SK-N-SH (cell line): ENCODE results near the gene SLC16A12. TPM values are rescaled to one million over a fixed set of nuclear protein-coding genes. Genes with fewer than 3 reads are reported as not detected.

ENCODE experiments used
- CTCF ChIA-PET: fragments of 300-600, 350-600 bp; formaldehyde crosslinking; extraction: SDS; loops from one replicate; lab custom pipeline; 2021; lab: Yijun Ruan, JAX
- POLR2A ChIA-PET: fragments of 350-600 bp; sonication (Branson Sonifier 250); formaldehyde crosslinking; extraction: SDS; loops from one replicate; lab custom pipeline; 2020; ENCODE audit warnings: antibody characterized with exemption, inconsistent platforms; lab: Yijun Ruan, JAX
- DNase-seq: peaks from one replicate; pipeline ENCODE4 v3.0.0; 2012
- H2AFZ ChIP-seq: fragments of 200-600 bp; sonication (generic); 2 replicates; pipeline ENCODE4 v1.8.1; 2016; ENCODE audit warnings: antibody characterized with exemption, mild to moderate bottlenecking, low read depth
- H3F3A ChIP-seq: fragments of 200-600 bp; sonication (generic); replicated peaks from 2 replicates; pipeline ENCODE3; 2016; ENCODE audit warnings: antibody characterized with exemption, mild to moderate bottlenecking; ENCODE audit not compliant: insufficient read depth
- H3K27ac ChIP-seq, 2 experiments: fragments of 200-500 bp in 1 of 2; fragments of 200-600 bp in 1 of 2; sonication (Bioruptor generic) in 1 of 2; sonication (generic), shearing (Covaris generic) in 1 of 2; 2 replicates each; pipeline versions ENCODE4 v1.5.1 to v1.6.1; 2014 to 2016; ENCODE audit warnings: low read depth in 2 of 2, inconsistent platforms in 1 of 2, low read length in 1 of 2, mild to moderate bottlenecking in 1 of 2, mixed read lengths in 1 of 2
- H3K27me3 ChIP-seq: fragments of 200-600 bp; sonication (generic), shearing (Covaris generic); 2 replicates; pipeline ENCODE4 v1.6.1; 2016; ENCODE audit warnings: mixed run types; ENCODE audit not compliant: insufficient read depth
- H3K36me3 ChIP-seq, 2 experiments: fragments of 200-500 bp in 1 of 2; fragments of 200-600 bp in 1 of 2; sonication (Bioruptor generic) in 1 of 2; sonication (generic) in 1 of 2; replicated peaks in 1 of 2; 2 replicates each; pipeline versions ENCODE3 to v1.5.1; 2014 to 2016; ENCODE audit warnings: low read length in 1 of 2, mild to moderate bottlenecking in 1 of 2; ENCODE audit not compliant: insufficient read depth in 2 of 2, control insufficient read depth in 1 of 2
- H3K4me1 ChIP-seq, 2 experiments: fragments of 200-500 bp in 1 of 2; fragments of 200-600 bp in 1 of 2; sonication (Bioruptor generic) in 1 of 2; sonication (generic), shearing (Covaris generic) in 1 of 2; 2 replicates each; pipeline versions ENCODE4 v1.5.1 to v1.6.1; 2014 to 2016; ENCODE audit warnings: low read depth in 1 of 2, low read length in 1 of 2, mixed run types in 1 of 2; ENCODE audit not compliant: insufficient read depth in 2 of 2, control insufficient read depth in 1 of 2
- H3K4me2 ChIP-seq: fragments of 200-600 bp; sonication (generic), shearing (Covaris generic); 2 replicates; pipeline ENCODE4 v1.6.1; 2017; ENCODE audit warnings: mixed run types
- H3K4me3 ChIP-seq, 2 experiments: fragments of 200-500 bp in 1 of 2; fragments of 200-600 bp in 1 of 2; sonication (Bioruptor generic) in 1 of 2; sonication (generic), shearing (Covaris generic) in 1 of 2; 2 replicates each; pipeline versions ENCODE4 v1.5.1 to v1.8.1; 2014 to 2016; ENCODE audit warnings: low read depth in 2 of 2, inconsistent platforms in 1 of 2, low read length in 1 of 2, mild to moderate bottlenecking in 1 of 2, mixed read lengths in 1 of 2, moderate library complexity in 1 of 2
- H3K79me2 ChIP-seq: fragments of 200-600 bp; sonication (generic); 2 replicates; pipeline ENCODE4 v1.8.1; 2017; ENCODE audit warnings: mild to moderate bottlenecking; ENCODE audit not compliant: insufficient read depth
- H3K9ac ChIP-seq: fragments of 200-600 bp; sonication (generic); 2 replicates; pipeline ENCODE4 v1.6.1; 2017; ENCODE audit warnings: mixed run types
- H3K9me2 ChIP-seq: fragments of 200-600 bp; sonication (generic); 2 replicates; pipeline ENCODE4 v1.6.1; 2017; ENCODE audit warnings: mixed run types
- H3K9me3 ChIP-seq: fragments of 200-600 bp; sonication (generic); 2 replicates; pipeline ENCODE4 v1.6.1; 2017; ENCODE audit warnings: mixed run types, mild to moderate bottlenecking, moderate library complexity
- H4K20me1 ChIP-seq: fragments of 200-600 bp; sonication (generic); 2 replicates; pipeline ENCODE4 v1.6.1; 2017; ENCODE audit warnings: mild to moderate bottlenecking, mixed run types; ENCODE audit not compliant: insufficient read depth
- CHD2 ChIP-seq: fragments of 150-350 bp; IDR thresholded peaks from 2 replicates; pipeline ENCODE4 v1.6.1; 2018; ENCODE audit warnings: low read length; ENCODE audit not compliant: partially characterized antibody
- ELF1 ChIP-seq: IDR thresholded peaks from 2 replicates; pipeline ENCODE4 v1.4.0; 2012
- EP300 ChIP-seq, 2 experiments: IDR thresholded peaks; 2 replicates each; pipeline versions ENCODE4 v1.4.0 to v1.6.1; 2012; ENCODE audit warnings: borderline replicate concordance in 1 of 2, low read depth in 1 of 2, low read length in 1 of 2
- EZH2phosphoT487 ChIP-seq: fragments of 200-600 bp; sonication (generic); IDR thresholded peaks from 2 replicates; pipeline ENCODE4 v1.6.1; 2017; ENCODE audit warnings: low read depth, mixed run types, mild to moderate bottlenecking, antibody characterized with exemption, moderate library complexity, borderline replicate concordance
- FOSL2 ChIP-seq: IDR thresholded peaks from 2 replicates; pipeline ENCODE4 v1.4.0; 2012; ENCODE audit warnings: low read depth, mild to moderate bottlenecking, moderate library complexity, borderline replicate concordance
- FOXJ3 ChIP-seq: sonication (generic); formaldehyde crosslinking; IDR thresholded peaks from 2 replicates; pipeline ENCODE4 v1.5.1; 2020; ENCODE audit warnings: mild to moderate bottlenecking, missing genetic modification reagents
- IRF3 ChIP-seq: fragments of 150-350 bp; IDR thresholded peaks from 2 replicates; pipeline ENCODE4 v1.6.1; 2016; ENCODE audit warnings: mild to moderate bottlenecking, low read depth, low read length
- MEF2A ChIP-seq: IDR thresholded peaks from 2 replicates; pipeline ENCODE4 v1.4.0; 2012; ENCODE audit warnings: low read depth, borderline replicate concordance
- NFIC ChIP-seq: IDR thresholded peaks from 2 replicates; pipeline ENCODE4 v1.4.0; 2012; ENCODE audit warnings: borderline replicate concordance
- NRF1 ChIP-seq: IDR thresholded peaks from 2 replicates; pipeline ENCODE4 v1.6.1; 2012; ENCODE audit warnings: low read depth, mild to moderate bottlenecking, low read length
- PBX3 ChIP-seq: IDR thresholded peaks from 2 replicates; pipeline ENCODE4; 2012
- POLR2AphosphoS5 ChIP-seq: IDR thresholded peaks from 2 replicates; pipeline ENCODE4 v1.6.1; 2012; ENCODE audit warnings: low read depth, low read length
- RCOR1 ChIP-seq: fragments of 150-350 bp; IDR thresholded peaks from 2 replicates; pipeline ENCODE4 v1.6.1; 2017; ENCODE audit warnings: antibody characterized with exemption, low read length
- SIN3A ChIP-seq: IDR thresholded peaks from 2 replicates; pipeline ENCODE4 v1.6.1; 2012; ENCODE audit warnings: low read depth, mild to moderate bottlenecking, low read length, moderate library complexity, borderline replicate concordance
- TCF12 ChIP-seq: IDR thresholded peaks from 2 replicates; pipeline ENCODE4 v1.4.0; 2012
- USF2 ChIP-seq: fragments of 150-350 bp; IDR thresholded peaks from 2 replicates; pipeline ENCODE4 v1.6.1; 2017; ENCODE audit warnings: antibody characterized with exemption, low read length, low read depth, borderline replicate concordance
- ZBTB33 ChIP-seq: IDR thresholded peaks from 2 replicates; pipeline ENCODE4 v1.4.0; 2012; ENCODE audit warnings: low read depth, borderline replicate concordance
- WGBS: methylation state at CpG from one replicate; pipeline ENCODE4 v1.1.6; 2017; ENCODE audit warnings: low lambda C conversion rate; 5-methylcytosine and 5-hydroxymethylcytosine counted together
- polyA plus RNA-seq, 3 experiments: library from polyadenylated mRNA; depleted of rRNA; stranded (reverse); fragments of >200 nt; gene quantifications; 2 replicates each; pipeline ENCODE4 v1.2.3, GENCODE V29; 2012

Gene SLC16A12
- polyA plus RNA-seq, 1 of the 3 experiments (the other 2 are of a cell fraction), result 0.13 TPM

GRCh38 chr10:89505640-89506275, 29.6 kb downstream of the SLC16A12 start:
- Histone ChIP-seq H4K20me1 (no peaks in the 10 kb centered on the region), H3K9ac (no peak overlapping the region), H3K9me3 (no peaks in the 10 kb centered on the region)
- TF ChIP-seq TCF12 (no peak), SIN3A (no peak), ZBTB33 (no peak), EZH2phosphoT487 (no peak), ELF1 (no peak), NRF1 (no peak), FOXJ3 (CRISPR knock-in tag) (no peak), RCOR1 (no peak), IRF3 (no peak), EP300 (IDR thresholded peaks at IDR 0.05; ENCODE audit: borderline replicate concordance in 1 of 2, low read depth in 1 of 2, low read length in 1 of 2) (no peak), NFIC (no peak), CHD2 (no peak), FOSL2 (no peak), POLR2AphosphoS5 (no peak), MEF2A (no peak), USF2 (no peak), PBX3 (no peak)
- TF ChIP-seq, all 33 proteins: peak for 0
- POLR2A ChIA-PET, result no interaction called here
- DNase-seq, result no peak
- no peak overlapping the region for H2AFZ ChIP-seq
- 81% methylated on average over 12 of the region's 13 CpGs for WGBS
- no peak overlapping the region for H3K27ac ChIP-seq
- H3K4me3 ChIP-seq, result no peak overlapping the region
- H3K36me3 ChIP-seq, result no peaks in the 10 kb centered on the region
- no peaks in the 10 kb centered on the region for H3F3A ChIP-seq
- H3K79me2 ChIP-seq, result no peaks in the 10 kb centered on the region
- no peaks in the 10 kb centered on the region for H3K4me1 ChIP-seq
- CTCF ChIA-PET, result no interaction called here
- no peak overlapping the region for H3K4me2 ChIP-seq
- no peaks in the 10 kb centered on the region for H3K27me3 ChIP-seq
- H3K9me2 ChIP-seq, result no peaks in the 10 kb centered on the region
